ENCODE measurements around the gene FHAD1.

FHAD1 gene

GRCh38 chr1:15446212-15446611 lies 199.2 kb downstream of the FHAD1 start:
- intact Hi-C loops (cut with micrococcal nuclease), result no loop called here
- peaks cover 56% of the 10 kb centered on the region for H3K27me3 Mint-ChIP-seq
- H3K4me1 Mint-ChIP-seq (ENCODE audit: low read depth), result peaks cover 13% of the 10 kb centered on the region
- no peaks in the 10 kb centered on the region for H3K9me3 Mint-ChIP-seq
- H3K27ac Mint-ChIP-seq, result no peak overlapping the region
- no peaks in the 10 kb centered on the region for H3K36me3 Mint-ChIP-seq (ENCODE audit: low read depth)
- H3K4me3 Mint-ChIP-seq, result no peak overlapping the region

Data from dendritic cell treated with granulocyte-macrophage colony-stimulating factor and Interleukin-4, amounts not matched to agents 40 ng/mL and 50 ng/mL, for 4 days (primary cell).